ENCODE measurements around the gene CLMN. TPM values are rescaled to one million over a fixed set of nuclear protein-coding genes. Genes with fewer than 3 reads are reported as not detected.

CLMN gene
- total and polyA plus RNA-seq, 2 of the 4 experiments (the other 2 are of a cell fraction) = 0.10 to 0.18 TPM

- no peak overlapping the region for H3K56ac ChIP-seq (ENCODE audit: extremely low read depth, insufficient read depth, low read length)
- no peaks in the 10 kb centered on the region for H3K36me3 ChIP-seq (ENCODE audit: control insufficient read depth, insufficient read depth, low read length)
- H2AK5ac ChIP-seq (ENCODE audit: low read depth, low read length) = no peak overlapping the region
- H4K91ac ChIP-seq (ENCODE audit: insufficient read depth, low read depth, low read length) = no peak overlapping the region
- H2BK15ac ChIP-seq (ENCODE audit: low read depth, low read length) = no peak overlapping the region
- no peak overlapping the region for H3K4me2 ChIP-seq (ENCODE audit: low read depth, low read length)
- WGBS, 2 experiments (ENCODE audit: extremely low coverage in 2 of 2, insufficient read length in 1 of 2) = 62% methylated on average over 3 of the region's 4 CpGs; no CpG with 5 or more reads in 1 of the 2 experiments
- ATAC-seq (ENCODE audit: low read depth) (no peak), DNase-seq (no peak)
- no peak overlapping the region for H3K14ac ChIP-seq (replicated peaks; ENCODE audit: low read depth, low read length)
- H2AK9ac ChIP-seq (replicated peaks; ENCODE audit: low read depth, low read length, poor library complexity) = no peak overlapping the region
- H3K9ac ChIP-seq (ENCODE audit: low read depth, low read length) = no peak overlapping the region
- no peaks in the 10 kb centered on the region; the same call in 1 of the 2 replicates for H3K9me3 ChIP-seq (ENCODE audit: control insufficient read depth, insufficient read depth, low read length)
- no peak overlapping the region for H4K8ac ChIP-seq (ENCODE audit: low read depth in 2 of 2, low read length in 2 of 2)
- intact Hi-C loops (cut with micrococcal nuclease) = no loop called here
- no peak overlapping the region for H2AFZ ChIP-seq (replicated peaks; ENCODE audit: low read length, poor library complexity)
- H3K23ac ChIP-seq (ENCODE audit: low read depth, low read length) = no peak overlapping the region
- H2BK5ac ChIP-seq (ENCODE audit: low read depth, low read length, poor library complexity, severe bottlenecking) = no peak overlapping the region
- ChIA-PET POLR2A (ENCODE audit: unreplicated experiment) (no interaction called here), CTCF (interaction anchor here (0.6 kb wide), 1 partner anchor 327 kb away, joined by 3 read pairs; no protein-coding TSS in a partner anchor)
- TF ChIP-seq BHLHE40 (IDR thresholded peaks at IDR 0.05; ENCODE audit: low read depth, low read length) (no peak), FOS (IDR thresholded peaks at IDR 0.05; ENCODE audit: low read depth, low read length) (no peak), USF2 (IDR thresholded peaks at IDR 0.05; ENCODE audit: low read depth, low read length) (no peak), SMC3 (IDR thresholded peaks at IDR 0.05; ENCODE audit: low read depth, low read length) (no peak), ELK1 (IDR thresholded peaks at IDR 0.05; ENCODE audit: borderline replicate concordance, low read depth, low read length) (no peak), CEBPB (IDR thresholded peaks at IDR 0.05; ENCODE audit: low read depth, low read length) (no peak), MAFK (IDR thresholded peaks at IDR 0.05; ENCODE audit: low read depth, low read length) (no peak), POLR2A (IDR thresholded peaks at IDR 0.05; ENCODE audit: low read depth, low read length) (no peak), RAD21 (IDR thresholded peaks at IDR 0.05; ENCODE audit: low read length) (no peak), CHD1 (IDR thresholded peaks at IDR 0.05; ENCODE audit: low read depth, low read length) (no peak), RFX5 (IDR thresholded peaks at IDR 0.05; ENCODE audit: low read depth, low read length) (no peak), MAZ (IDR thresholded peaks at IDR 0.05; ENCODE audit: borderline replicate concordance, low read depth, low read length) (no peak), NFE2L2 (IDR thresholded peaks at IDR 0.05; ENCODE audit: low read depth, low read length) (no peak), RCOR1 (IDR thresholded peaks at IDR 0.05; ENCODE audit: insufficient replicate concordance, low read length) (no peak), MXI1 (IDR thresholded peaks at IDR 0.05; ENCODE audit: borderline replicate concordance, low read depth, low read length) (no peak)
- H3K4me1 ChIP-seq (ENCODE audit: control insufficient read depth, insufficient read depth, low read length) = peaks cover 2% of the 10 kb centered on the region; the same call in 1 of the 2 replicates
- no TSS peak for BruUV-seq (replicated peaks)
- no peak overlapping the region for H4K5ac ChIP-seq (ENCODE audit: low read depth, low read length)
- H2BK20ac ChIP-seq (ENCODE audit: low read depth, low read length) = no peak overlapping the region
- H3K4ac ChIP-seq (ENCODE audit: low read depth, low read length) = no peak overlapping the region
- H3K18ac ChIP-seq (ENCODE audit: low read depth, low read length) = no peak overlapping the region
- H3K4me3 ChIP-seq (ENCODE audit: insufficient read depth, low read depth, low read length) = no peak overlapping the region
- H2BK120ac ChIP-seq (ENCODE audit: low read depth, low read length) = no peak overlapping the region
- no peaks in the 10 kb centered on the region for H4K20me1 ChIP-seq (ENCODE audit: insufficient read depth, low read length)
- no peaks in the 10 kb centered on the region for H3K9me1 ChIP-seq (ENCODE audit: insufficient read depth, low read length)
- dilution Hi-C loops (cut with HindIII; ENCODE audit: low sequenced_read_pairs, unreplicated experiment) = no loop called here
- no peak overlapping the region for H3K27ac ChIP-seq (ENCODE audit: insufficient read depth, low read length)
- in situ Hi-C loops (cut with MboI; ENCODE audit: low sequenced_read_pairs) = no loop called here
- no peaks in the 10 kb centered on the region for H3K79me1 ChIP-seq (ENCODE audit: low read depth in 1 of 2, low read length in 2 of 2)
- peaks cover 9% of the 10 kb centered on the region; the same call in 1 of the 2 replicates for H3K27me3 ChIP-seq (ENCODE audit: control insufficient read depth, insufficient read depth, low read length)
Measured at GRCh38 chr14:95305940-95306339, 13.8 kb downstream of the CLMN start.

All from IMR-90 (cell line).